ENCODE measurements around the gene KAT8. TPM values are rescaled to one million over a fixed set of nuclear protein-coding genes. Genes with fewer than 3 reads are reported as not detected.

KAT8 gene
- total RNA-seq, 4 donors from 2014 or later, result 90.0 to 121 (median 113) TPM

GRCh38 chr16:31128711-31129567 lies 11.5 kb downstream of the KAT8 start:
- no peak for TF ChIP-seq CTCF (IDR thresholded peaks at IDR 0.05)
- peak in 1 of 2 donors; percentile 26 for TF ChIP-seq POLR2A (IDR thresholded peaks at IDR 0.05)
- WGBS, 2 donors, result 56 to 59% methylated on average over 12 to 13 of the region's 14 CpGs
- no peak overlapping the region for H3K4me3 ChIP-seq (replicated peaks in 1 of 3)

GRCh38 chr16:31129568-31130335 lies 12.3 kb downstream of the KAT8 start:
- Histone ChIP-seq H3K9me3 (no peaks in the 10 kb centered on the region), H3K27me3 (no peaks in the 10 kb centered on the region), H3K4me1 (peaks cover 66 to 72% of the 10 kb centered on the region in 2 donors), H3K36me3 (peaks cover 11 to 29% of the 10 kb centered on the region in 2 donors), H3K27ac (peak overlapping the region; percentile 76 to 96 (median 92)), H3K4me3 (replicated peaks in 1 of 3) (no peak overlapping the region)
- DNase-seq, result peak; percentile 87 to 88
- TF ChIP-seq POLR2A (IDR thresholded peaks at IDR 0.05) (peak in 1 of 2 donors; percentile 41), CTCF (IDR thresholded peaks at IDR 0.05) (no peak)
- intact Hi-C loops (cut with DNase I), result no loop called here
- WGBS, 2 donors, result 28 to 33% methylated on average over 19 to 20 of the region's 29 CpGs

More at GRCh38 chr16:31128711-31129567, 11.5 kb downstream of the KAT8 start:
- peaks cover 59 to 64% of the 10 kb centered on the region in 2 donors for H3K4me1 ChIP-seq
- peak overlapping the region; percentile 76 to 96 (median 92) for H3K27ac ChIP-seq
- H3K36me3 ChIP-seq, result peaks cover 11 to 29% of the 10 kb centered on the region in 2 donors
- no peaks in the 10 kb centered on the region for H3K27me3 ChIP-seq
- intact Hi-C loops (cut with DNase I), result no loop called here
- no peak for DNase-seq
- no peaks in the 10 kb centered on the region for H3K9me3 ChIP-seq

- no peak overlapping the region for H3K4me3 ChIP-seq (replicated peaks in 1 of 3)
- TF ChIP-seq CTCF (IDR thresholded peaks at IDR 0.05) (no peak), POLR2A (IDR thresholded peaks at IDR 0.05) (no peak)
- intact Hi-C loops (cut with DNase I), result no loop called here
Observed at GRCh38 chr16:31130336-31130891, 12.9 kb downstream of the KAT8 start.

DNA sequence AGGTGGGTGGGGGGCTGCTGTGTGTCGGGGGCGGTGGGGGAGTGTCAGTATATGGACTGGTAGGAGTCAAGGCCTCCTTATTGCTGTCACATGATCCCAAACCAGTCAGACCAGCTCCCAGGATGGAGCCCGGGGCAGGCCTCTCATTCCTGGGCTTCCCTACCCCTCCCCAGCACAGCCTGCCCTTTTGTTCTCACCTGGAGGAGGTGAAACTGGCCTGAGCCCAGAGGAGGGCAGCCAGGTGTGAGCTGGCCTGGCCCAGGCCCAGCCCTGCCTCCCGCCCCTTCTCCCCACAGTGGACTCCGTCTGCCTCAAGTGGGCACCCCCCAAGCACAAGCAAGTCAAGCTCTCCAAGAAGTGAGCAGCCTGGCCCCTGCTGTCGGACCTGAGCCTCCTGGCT lies 13.4 kb downstream of the KAT8 start:
- Histone ChIP-seq H3K4me3 (replicated peaks in 1 of 3) (no peak overlapping the region), H3K36me3 (peaks cover 11 to 29% of the 10 kb centered on the region in 2 donors), H3K4me1 (peaks cover 68 to 76% of the 10 kb centered on the region in 2 donors), H3K27ac (peak overlapping the region; percentile 76 to 96 (median 92)), H3K27me3 (no peaks in the 10 kb centered on the region), H3K9me3 (no peaks in the 10 kb centered on the region)
- DNase-seq, result peak; percentile 99
- 17 to 41% methylated on average over 4 to 5 of the region's 6 CpGs for WGBS, 2 donors
- peak in 1 of 6 experiments; percentile 23 for TF ChIP-seq CTCF (IDR thresholded peaks at IDR 0.05)
- TF ChIP-seq POLR2A (IDR thresholded peaks at IDR 0.05), result peak in 1 of 2 donors; percentile 26
- intact Hi-C loops (cut with DNase I), result no loop called here

More at GRCh38 chr16:31130336-31130891, 12.9 kb downstream of the KAT8 start:
- Histone ChIP-seq H3K36me3 (peaks cover 11 to 29% of the 10 kb centered on the region in 2 donors), H3K27me3 (no peaks in the 10 kb centered on the region), H3K27ac (peak overlapping the region; percentile 76 to 96 (median 92)), H3K9me3 (no peaks in the 10 kb centered on the region), H3K4me1 (peaks cover 67 to 73% of the 10 kb centered on the region in 2 donors)
- DNase-seq, result peak; percentile 43 to 48
- 43 to 51% methylated on average over 3 of the region's 10 CpGs for WGBS, 2 donors
